Prostate gland (tissue), 2 donors: ENCODE results near the gene PLEKHN1.

ENCODE experiments used
- CTCF ChIP-seq, 4 experiments: fragments of 200-600 bp in 2 of 4; fragments of 450-650 bp in 2 of 4; sonication (generic) in 2 of 4; IDR thresholded peaks; 1 replicate in 3 of 4; 2 replicates in 1 of 4; pipeline ENCODE4 v1.5.1; 2016 to 2019; ENCODE audit warnings: antibody characterized with exemption in 4 of 4, mild to moderate bottlenecking in 2 of 4, moderate library complexity in 2 of 4
- POLR2AphosphoS5 ChIP-seq: sonication (generic); formaldehyde crosslinking; IDR thresholded peaks from one replicate; pipeline ENCODE4 v1.6.1; 2017; ENCODE audit warnings: antibody characterized with exemption

GRCh38 chr1:965526-966134, 652 bp upstream of the PLEKHN1 start:
- TF ChIP-seq CTCF (IDR thresholded peaks at IDR 0.05) (no peak), POLR2AphosphoS5 (no peak)
